Transverse colon (tissue), 4 donors: ENCODE data around the gene GLDC. TPM values are rescaled to one million over a fixed set of nuclear protein-coding genes. Genes with fewer than 3 reads are reported as not detected.

ENCODE experiments used
- DNase-seq: peaks from one replicate; pipeline ENCODE4 v3.0.0-alpha.2; 2019
- H3K27ac ChIP-seq, 4 donors: fragments of 200-600 bp; sonication (generic); 2 replicates each; pipeline ENCODE4 v1.5.1; 2016 to 2018; ENCODE audit warnings: inconsistent platforms in 4 of 4
- H3K27me3 ChIP-seq: fragments of 200-600 bp; sonication (generic); 2 replicates; pipeline ENCODE4 v1.5.1; 2017; ENCODE audit warnings: inconsistent platforms
- H3K36me3 ChIP-seq, 4 donors: fragments of 200-600 bp; sonication (generic); 2 replicates each; pipeline ENCODE4 v1.5.1; 2017 to 2019; ENCODE audit warnings: inconsistent platforms in 4 of 4
- H3K4me1 ChIP-seq, 4 donors: fragments of 200-600 bp; sonication (generic); 2 replicates each; pipeline ENCODE4 v1.5.1; 2017 to 2020; ENCODE audit warnings: inconsistent platforms in 4 of 4
- H3K4me3 ChIP-seq, 4 donors: fragments of 200-600 bp; sonication (generic); 1 replicate in 1 of 4; 2 replicates in 3 of 4; pipeline versions ENCODE4 v1.5.1 to v1.6.1; 2017 to 2019; ENCODE audit warnings: inconsistent platforms in 4 of 4
- H3K9me3 ChIP-seq, 2 donors: fragments of 200-600 bp; sonication (generic); 2 replicates each; pipeline ENCODE4 v1.5.1; 2017 to 2019; ENCODE audit warnings: inconsistent platforms in 2 of 2
- CTCF ChIP-seq, 5 experiments: fragments of 200-600 bp in 3 of 5; fragments of 450-650 bp in 2 of 5; sonication (generic) in 3 of 5; IDR thresholded peaks; 1 replicate in 2 of 5; 2 replicates in 3 of 5; pipeline ENCODE4 v1.5.1; 2016 to 2017; ENCODE audit warnings: antibody characterized with exemption in 5 of 5, inconsistent platforms in 3 of 5, mild to moderate bottlenecking in 2 of 5, moderate library complexity in 1 of 5
- EP300 ChIP-seq: sonication (generic); formaldehyde crosslinking; IDR thresholded peaks from one replicate; pipeline ENCODE4 v1.6.1; 2017; ENCODE audit warnings: antibody characterized with exemption, low read depth
- POLR2A ChIP-seq: fragments of 450-650 bp; IDR thresholded peaks from one replicate; pipeline ENCODE4 v1.6.1; 2016; ENCODE audit warnings: antibody characterized with exemption, mild to moderate bottlenecking, moderate library complexity
- POLR2AphosphoS5 ChIP-seq, 3 donors: sonication (generic); formaldehyde crosslinking; IDR thresholded peaks; one replicate each; pipeline ENCODE4 v1.6.1; 2016; ENCODE audit warnings: antibody characterized with exemption in 3 of 3
- WGBS, 2 donors: methylation state at CpG; one replicate each; pipeline ENCODE4 v1.1.5; 2018; ENCODE audit warnings: low coverage in 1 of 2; 5-methylcytosine and 5-hydroxymethylcytosine counted together
- in situ Hi-C, 4 donors: fragments of 200-750 bp; cut with MboI; loops; one replicate each; pipeline versions ENCODE4 v1.15.0 to v1.15.1; 2017; ENCODE audit warnings: low sequenced_read_pairs in 3 of 4, low pct_ligation_motif_present in 1 of 4, low pct_unique_long_range_greater_than_20kb in 1 of 4
- intact Hi-C: fragments of 100-400 bp; cut with DNase I; formaldehyde crosslinking; loops from one replicate; pipeline ENCODE4 v1.15.1; 2023; ENCODE audit warnings: low total_unique reads
- small RNA-seq, 4 donors: library from RNA; depleted of rRNA; stranded (forward); fragments of <200 nt; gene quantifications; one replicate each; pipeline ENCODE3, GENCODE V24; 2016
- total RNA-seq, 4 donors: library from RNA; depleted of rRNA; stranded (reverse); fragments of >200 nt; gene quantifications; one replicate each; pipeline ENCODE4 v1.1.0, GENCODE V29; 2016

GLDC gene
- total RNA-seq, 4 donors from 2014 or later = 0.41 to 70.7 (median 2.4) TPM; not detected in 1

- no peak for DNase-seq
- intact Hi-C loops = no loop called here
- no peaks in the 10 kb centered on the region for H3K9me3 ChIP-seq
- TF ChIP-seq POLR2A (no peak), CTCF (IDR thresholded peaks at IDR 0.05) (no peak), EP300 (no peak), POLR2AphosphoS5 (IDR thresholded peaks at IDR 0.05) (no peak)
- WGBS, 2 donors = 57 to 74% methylated on average over 1 of the region's 1 CpG
- H3K36me3 ChIP-seq = peaks cover 0 to 24% (median 8%) of the 10 kb centered on the region in 4 donors
- no peak overlapping the region for H3K27ac ChIP-seq
- no peak overlapping the region for H3K4me3 ChIP-seq
- no peaks in the 10 kb centered on the region for H3K4me1 ChIP-seq
- in situ Hi-C loops = no loop called here
- no peaks in the 10 kb centered on the region for H3K27me3 ChIP-seq
Measured at GRCh38 chr9:6489099-6489498, 156.4 kb downstream of the GLDC start.

DNA sequence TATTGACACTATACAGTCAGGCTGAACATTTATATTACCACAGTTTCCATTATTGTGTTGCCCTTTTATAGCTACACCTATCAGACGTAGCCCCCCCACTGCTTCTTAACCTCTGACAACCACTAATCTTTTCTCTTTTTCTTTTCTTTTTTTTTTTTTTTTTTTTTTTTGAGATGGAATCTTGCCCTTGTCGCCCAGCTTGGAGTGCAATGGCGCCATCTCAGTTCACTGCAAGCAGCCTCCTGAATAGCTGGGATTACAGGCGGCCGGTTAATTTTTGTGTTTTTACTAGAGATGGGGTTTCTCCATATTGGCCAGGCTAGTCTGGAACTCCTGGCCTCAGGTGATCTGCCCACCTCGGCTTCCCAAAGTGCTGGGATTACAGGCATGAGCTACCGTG is 157.1 kb downstream of the GLDC start:
- Histone ChIP-seq H3K36me3 (peaks cover 0 to 24% (median 5%) of the 10 kb centered on the region in 4 donors), H3K9me3 (no peaks in the 10 kb centered on the region), H3K4me1 (no peaks in the 10 kb centered on the region), H3K4me3 (no peak overlapping the region), H3K27me3 (no peaks in the 10 kb centered on the region), H3K27ac (no peak overlapping the region)
- intact Hi-C loops (no loop called here), in situ Hi-C loops (no loop called here)
- no peak for DNase-seq
- TF ChIP-seq EP300 (no peak), CTCF (IDR thresholded peaks at IDR 0.05) (no peak), POLR2AphosphoS5 (IDR thresholded peaks at IDR 0.05) (no peak), POLR2A (no peak)
- WGBS, 2 donors = 95 to 100% methylated on average over 1 to 7 of the region's 7 CpGs

DNA sequence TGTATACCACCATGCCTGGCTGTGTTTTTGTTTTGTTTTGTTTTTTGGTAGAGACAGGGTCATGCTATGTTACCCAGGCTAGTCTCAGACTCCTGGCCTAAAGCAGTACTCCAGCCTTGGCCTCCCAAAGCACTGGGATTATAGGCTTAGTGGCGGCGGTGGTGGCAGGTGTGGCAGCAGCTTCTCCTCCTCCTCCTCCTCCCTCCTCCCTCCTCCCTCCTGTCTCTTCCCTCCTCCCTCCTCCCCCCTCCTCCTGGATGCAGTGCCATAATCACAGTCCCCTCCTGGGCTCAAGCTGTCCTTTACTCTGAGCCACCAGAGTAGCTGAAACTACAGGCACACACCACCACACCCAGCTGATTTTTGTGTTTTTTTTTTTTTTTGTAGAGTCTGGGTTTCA is 161.3 kb downstream of the GLDC start:
- H3K9me3 ChIP-seq = no peaks in the 10 kb centered on the region
- H3K4me3 ChIP-seq = no peak overlapping the region
- H3K27ac ChIP-seq = no peak overlapping the region
- TF ChIP-seq EP300 (no peak), POLR2A (no peak), CTCF (IDR thresholded peaks at IDR 0.05) (no peak), POLR2AphosphoS5 (IDR thresholded peaks at IDR 0.05) (no peak)
- 75% methylated on average over 2 of the region's 2 CpGs; no CpG with 5 or more reads in 1 of the 2 donors for WGBS, 2 donors
- no peaks in the 10 kb centered on the region for H3K27me3 ChIP-seq
- no peak for DNase-seq
- in situ Hi-C loops (no loop called here), intact Hi-C loops (no loop called here)
- peaks cover 0 to 22% (median 11%) of the 10 kb centered on the region in 4 donors for H3K36me3 ChIP-seq
- H3K4me1 ChIP-seq = peaks cover 0 to 16% (median 8%) of the 10 kb centered on the region in 4 donors

Small RNA genes lying within 50 kb of the gene (small RNA-seq; reads per million reads assigned to genes)
- gene RN7SL123P = 0 reads per million in 4 donors
- gene RN7SL25P = 0 reads per million in 4 donors

Other genes starting within 250 kb of the GLDC start
- gene UHRF2, start 232.5 kb downstream of the GLDC start, total RNA-seq = 10 to 100 TPM; 40.8 to 64.0 (median 51.4) TPM
- gene KDM4C, start 112.2 kb upstream of the GLDC start, total RNA-seq = 10 to 100 TPM; 75.0 to 95.9 (median 88.9) TPM